SU-DHL-6 (cell line): Measurements from ENCODE around the gene COL27A1.

ENCODE experiments used
- H2AFZ ChIP-seq: fragments of 200-600 bp; sonication (generic); 2 replicates; pipeline ENCODE4 v1.6.1; 2014; ENCODE audit warnings: low read depth, mild to moderate bottlenecking, moderate library complexity, mixed read lengths, antibody characterized with exemption, low read length; ENCODE audit not compliant: severe bottlenecking
- H3F3A ChIP-seq: fragments of 200-600 bp; shearing (Covaris generic); 2 replicates; pipeline ENCODE4 v1.6.0; 2016; ENCODE audit warnings: antibody characterized with exemption, mild to moderate bottlenecking; ENCODE audit not compliant: insufficient read depth
- H3K27ac ChIP-seq: fragments of 200-600 bp; sonication (generic); 2 replicates; pipeline ENCODE4 v1.5.1; 2016; ENCODE audit warnings: low read depth, mild to moderate bottlenecking, low read length, moderate library complexity, mixed read lengths
- H3K27me3 ChIP-seq: fragments of 200-600 bp; sonication (generic), shearing (Covaris generic); 2 replicates; pipeline ENCODE4 v1.6.0; 2014; ENCODE audit warnings: mild to moderate bottlenecking, low read length
- H3K36me3 ChIP-seq: fragments of 200-600 bp; sonication (generic); 2 replicates; pipeline ENCODE4 v1.6.1; 2014; ENCODE audit warnings: mild to moderate bottlenecking, low read length, mixed read lengths
- H3K4me2 ChIP-seq: fragments of 300-600, 200-600 bp; shearing (Covaris generic), sonication (generic); 2 replicates; pipeline ENCODE4 v1.6.0; 2014; ENCODE audit warnings: low read length, low read depth, mild to moderate bottlenecking; ENCODE audit not compliant: poor library complexity, severe bottlenecking
- H3K4me3 ChIP-seq: fragments of 200-600 bp; sonication (generic); 2 replicates; pipeline ENCODE4 v1.5.1; 2014; ENCODE audit warnings: antibody characterized with exemption, low read length, mild to moderate bottlenecking, mixed read lengths; ENCODE audit not compliant: insufficient read depth, poor library complexity, severe bottlenecking
- H3K79me2 ChIP-seq: fragments of 200-600 bp; sonication (generic); 2 replicates; pipeline ENCODE4 v1.6.1; 2014; ENCODE audit warnings: mild to moderate bottlenecking, low read length, moderate library complexity; ENCODE audit not compliant: insufficient read depth
- H3K9ac ChIP-seq: fragments of 200-600 bp; sonication (generic); 2 replicates; pipeline ENCODE4 v1.7.0; 2014; ENCODE audit warnings: mild to moderate bottlenecking, low read length
- H3K9me2 ChIP-seq: fragments of 200-600 bp; sonication (generic); replicated peaks from 2 replicates; pipeline ENCODE4 v1.6.1; 2014; ENCODE audit warnings: low read length; ENCODE audit not compliant: insufficient read depth
- H3K9me3 ChIP-seq: fragments of 200-600 bp; sonication (generic); 2 replicates; pipeline ENCODE4 v1.6.1; 2014; ENCODE audit warnings: low read length, mixed read lengths; ENCODE audit not compliant: insufficient read depth
- H4K20me1 ChIP-seq: fragments of 200-600 bp; sonication (generic); 2 replicates; pipeline ENCODE4 v1.6.1; 2014; ENCODE audit warnings: low read depth, mild to moderate bottlenecking, antibody characterized with exemption, low read length, moderate library complexity, mixed read lengths
- CTCF ChIP-seq: fragments of 200-600 bp; sonication (generic); IDR thresholded peaks from one replicate; pipeline ENCODE4 v1.5.1; 2017; ENCODE audit warnings: antibody characterized with exemption, mild to moderate bottlenecking, low read length, moderate library complexity; ENCODE audit not compliant: insufficient read depth, poor library complexity, severe bottlenecking
- EZH2phosphoT487 ChIP-seq: fragments of 200-600 bp; sonication (generic), shearing (Covaris generic); conservative IDR thresholded peaks from 2 replicates; pipeline ENCODE4 v1.6.1; 2018; ENCODE audit warnings: mild to moderate bottlenecking, antibody characterized with exemption, low read length, moderate library complexity, mixed read lengths

The COL27A1 gene

DNA sequence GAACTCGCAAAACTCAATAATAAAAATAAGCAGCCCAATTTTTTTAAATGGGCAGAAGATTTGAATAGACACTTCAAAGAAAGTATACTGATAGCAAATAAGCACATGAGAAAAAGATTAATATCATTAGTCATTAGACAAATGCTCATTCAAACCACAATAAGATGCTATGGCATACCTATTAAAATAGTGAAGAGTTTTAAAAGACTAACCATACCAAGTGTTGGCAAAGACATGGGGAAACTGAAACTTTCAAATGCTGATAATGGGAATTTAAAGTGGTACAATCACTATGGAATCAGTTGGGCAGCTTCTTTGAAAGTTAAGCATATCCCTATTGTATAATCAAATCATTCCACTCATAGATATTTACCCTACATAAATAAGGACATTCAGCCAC, 141.0 kb downstream of the COL27A1 start:
- no peak overlapping the region for H3K27ac ChIP-seq
- no peaks in the 10 kb centered on the region for H3K79me2 ChIP-seq
- no peak overlapping the region for H3K9ac ChIP-seq
- H3K36me3 ChIP-seq = no peaks in the 10 kb centered on the region
- H3K27me3 ChIP-seq = no peaks in the 10 kb centered on the region
- no peak for TF ChIP-seq EZH2phosphoT487
- no peak for TF ChIP-seq CTCF
- H3F3A ChIP-seq = no peaks in the 10 kb centered on the region
- H3K9me3 ChIP-seq = peaks cover 9% of the 10 kb centered on the region; the same call in 1 of the 2 replicates
- no peak overlapping the region for H3K4me2 ChIP-seq
- H3K4me3 ChIP-seq = no peak overlapping the region
- H4K20me1 ChIP-seq = no peaks in the 10 kb centered on the region
- no peaks in the 10 kb centered on the region for H3K9me2 ChIP-seq
- no peak overlapping the region for H2AFZ ChIP-seq

DNA sequence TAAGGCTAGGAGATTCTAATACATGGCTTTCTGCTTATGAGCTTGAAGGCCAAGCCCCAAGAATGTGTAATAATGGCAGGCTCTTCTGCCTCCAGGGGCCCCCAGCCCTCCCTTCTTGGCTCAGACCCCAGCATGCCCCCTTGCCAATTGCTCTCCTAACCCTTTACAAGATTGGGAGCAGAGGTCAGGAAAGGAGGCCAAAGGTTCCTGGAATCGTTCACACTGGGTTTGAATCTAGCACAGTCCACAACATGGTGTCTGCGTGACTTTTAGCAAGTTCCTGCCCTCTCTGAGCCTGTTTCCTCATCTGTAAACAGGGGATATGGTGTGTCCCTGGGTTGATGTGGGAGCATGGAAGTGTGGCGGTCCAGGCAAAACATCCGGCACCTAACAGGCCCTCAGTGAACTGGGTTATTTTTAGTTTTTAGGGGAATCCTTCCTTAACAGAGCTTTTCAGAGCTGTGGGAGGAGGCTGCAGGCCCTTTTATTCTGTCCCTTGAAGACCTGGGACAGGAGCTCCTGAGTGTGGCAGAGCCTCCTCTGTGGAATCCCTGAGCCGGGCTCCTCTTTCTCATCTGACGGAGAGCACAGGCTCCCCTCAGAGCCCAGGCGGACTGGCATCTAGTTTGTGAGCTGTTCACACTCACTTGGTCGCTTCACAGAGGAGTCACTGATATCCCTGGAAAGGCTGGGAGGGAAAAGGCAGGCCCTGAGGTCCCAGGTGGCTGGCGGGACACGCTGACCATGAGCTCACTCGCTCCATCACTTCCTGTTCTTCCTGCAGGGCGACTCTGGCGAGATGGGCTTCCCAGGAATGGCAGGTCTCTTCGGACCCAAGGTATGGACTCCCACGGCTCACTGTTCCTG, 144.2 kb downstream of the COL27A1 start:
- Histone ChIP-seq H2AFZ (no peak overlapping the region), H3K4me2 (no peak overlapping the region), H4K20me1 (no peaks in the 10 kb centered on the region), H3K27ac (no peak overlapping the region), H3K9me3 (peaks cover 6% of the 10 kb centered on the region; the same call in 1 of the 2 replicates), H3K9me2 (no peaks in the 10 kb centered on the region), H3K79me2 (no peaks in the 10 kb centered on the region), H3K9ac (no peak overlapping the region), H3K36me3 (no peaks in the 10 kb centered on the region), H3K4me3 (no peak overlapping the region), H3F3A (no peaks in the 10 kb centered on the region), H3K27me3 (no peaks in the 10 kb centered on the region)
- TF ChIP-seq CTCF = no peak
- no peak for TF ChIP-seq EZH2phosphoT487

- no peaks in the 10 kb centered on the region for H3K27me3 ChIP-seq
- H2AFZ ChIP-seq = no peak overlapping the region
- H4K20me1 ChIP-seq = no peaks in the 10 kb centered on the region
- H3K79me2 ChIP-seq = no peaks in the 10 kb centered on the region
- H3K9me3 ChIP-seq = no peaks in the 10 kb centered on the region
- TF ChIP-seq EZH2phosphoT487 (no peak), CTCF (no peak)
- H3K9ac ChIP-seq = no peak overlapping the region
- no peaks in the 10 kb centered on the region for H3K36me3 ChIP-seq
- no peaks in the 10 kb centered on the region for H3K9me2 ChIP-seq
- no peaks in the 10 kb centered on the region for H3F3A ChIP-seq
- H3K4me2 ChIP-seq = no peak overlapping the region
- no peak overlapping the region for H3K27ac ChIP-seq
- no peak overlapping the region for H3K4me3 ChIP-seq
Measured at GRCh38 chr9:114300153-114300845, 145.0 kb downstream of the COL27A1 start.
